H9 (cell line): Measurements from ENCODE around the gene KCTD5. TPM values are rescaled to one million over a fixed set of nuclear protein-coding genes. Genes with fewer than 3 reads are reported as not detected.
A peak's percentile ranks its signal among the peaks of the same experiment; 100 is the strongest.

Experiments
- DNase-seq: peaks from one replicate; pipeline ENCODE4 v3.0.0-alpha.2; 2017
- H2AFZ ChIP-seq: one replicate; pipeline ENCODE4 v1.6.1; 2013; ENCODE audit warnings: mild to moderate bottlenecking, low read length, control low read depth, moderate library complexity
- H2AK5ac ChIP-seq: 2 replicates; pipeline ENCODE4 v1.6.1; 2013; ENCODE audit warnings: low read length, control low read depth, mixed read lengths; ENCODE audit not compliant: insufficient read length
- H2BK120ac ChIP-seq: one replicate; pipeline ENCODE4 v1.6.1; 2013; ENCODE audit warnings: low read depth, mild to moderate bottlenecking, low read length, control low read depth, inconsistent platforms; ENCODE audit not compliant: poor library complexity, severe bottlenecking
- H2BK12ac ChIP-seq: 2 replicates; pipeline ENCODE4 v1.6.1; 2013; ENCODE audit warnings: low read length, control low read depth, mixed read lengths, low read depth; ENCODE audit not compliant: insufficient read length
- H2BK15ac ChIP-seq: 2 replicates; pipeline ENCODE4 v1.6.1; 2013; ENCODE audit warnings: low read depth, low read length, control low read depth
- H2BK20ac ChIP-seq: one replicate; pipeline ENCODE4 v1.6.1; 2013; ENCODE audit warnings: low read depth, mild to moderate bottlenecking, low read length, control low read depth, inconsistent platforms; ENCODE audit not compliant: poor library complexity, severe bottlenecking
- H2BK5ac ChIP-seq: 2 replicates; pipeline ENCODE4 v1.6.1; 2013; ENCODE audit warnings: low read length, control low read depth, mixed read lengths; ENCODE audit not compliant: insufficient read length
- H3K14ac ChIP-seq: 2 replicates; pipeline ENCODE4 v1.6.1; 2013; ENCODE audit warnings: low read length, control low read depth; ENCODE audit not compliant: insufficient read depth
- H3K18ac ChIP-seq: 2 replicates; pipeline ENCODE4 v1.6.1; 2013; ENCODE audit warnings: low read depth, mild to moderate bottlenecking, mixed read lengths, low read length, control low read depth; ENCODE audit not compliant: insufficient read length
- H3K23ac ChIP-seq: 2 replicates; pipeline ENCODE4 v1.6.1; 2013; ENCODE audit warnings: low read length, control low read depth, mixed read lengths, low read depth; ENCODE audit not compliant: insufficient read length
- H3K23me2 ChIP-seq: 2 replicates; pipeline ENCODE4 v1.6.1; 2013; ENCODE audit warnings: low read depth, mild to moderate bottlenecking, mixed read lengths, low read length, control low read depth; ENCODE audit not compliant: insufficient read length, poor library complexity, severe bottlenecking
- H3K27ac ChIP-seq: 2 replicates; pipeline ENCODE4 v1.5.1; 2013; ENCODE audit warnings: low read length, control low read depth, mixed read lengths, low read depth; ENCODE audit not compliant: insufficient read length
- H3K27me3 ChIP-seq: 2 replicates; pipeline ENCODE4 v1.6.1; 2013; ENCODE audit warnings: low read length, control low read depth, inconsistent platforms; ENCODE audit not compliant: insufficient read depth
- H3K4ac ChIP-seq: 2 replicates; pipeline ENCODE4 v1.6.1; 2013; ENCODE audit warnings: low read depth, mild to moderate bottlenecking, control low read depth, inconsistent platforms, low read length, moderate library complexity
- H3K4me1 ChIP-seq: 2 replicates; pipeline ENCODE4 v1.6.1; 2013; ENCODE audit warnings: low read length, control low read depth, inconsistent platforms; ENCODE audit not compliant: insufficient read depth
- H3K4me2 ChIP-seq: 2 replicates; pipeline ENCODE4 v1.6.1; 2013; ENCODE audit warnings: low read length, control low read depth, mixed read lengths; ENCODE audit not compliant: insufficient read length, insufficient read depth
- H3K56ac ChIP-seq: 2 replicates; pipeline ENCODE4 v1.6.1; 2013; ENCODE audit warnings: low read depth, mild to moderate bottlenecking, mixed read lengths, low read length, control low read depth; ENCODE audit not compliant: insufficient read length
- H3K79me1 ChIP-seq: 2 replicates; pipeline ENCODE4 v1.6.1; 2013; ENCODE audit warnings: low read depth, mild to moderate bottlenecking, moderate library complexity, low read length, control low read depth, inconsistent platforms; ENCODE audit not compliant: insufficient read depth, poor library complexity, severe bottlenecking
- H3K79me2 ChIP-seq: 2 replicates; pipeline ENCODE4 v1.6.1; 2013; ENCODE audit warnings: low read length, control low read depth, inconsistent platforms; ENCODE audit not compliant: insufficient read depth
- H3K9ac ChIP-seq: 2 replicates; pipeline ENCODE4 v1.6.1; 2013; ENCODE audit warnings: low read length, control low read depth, mixed read lengths; ENCODE audit not compliant: insufficient read length; ENCODE audit errors: extremely low read depth
- H3K9me3 ChIP-seq: one replicate; pipeline ENCODE4 v1.6.1; 2013; ENCODE audit warnings: low read depth, low read length, inconsistent platforms; ENCODE audit not compliant: control insufficient read depth
- H3T11ph ChIP-seq: one replicate; pipeline ENCODE4 v1.6.1; 2013; ENCODE audit warnings: mild to moderate bottlenecking, low read length, control low read depth, inconsistent platforms
- H4K20me1 ChIP-seq: one replicate; pipeline ENCODE4 v1.6.1; 2013; ENCODE audit not compliant: control insufficient read depth, insufficient read length, insufficient read depth
- H4K5ac ChIP-seq: 2 replicates; pipeline ENCODE4 v1.6.1; 2013; ENCODE audit warnings: low read depth, mild to moderate bottlenecking, mixed read lengths, low read length, control low read depth; ENCODE audit not compliant: insufficient read length
- H4K8ac ChIP-seq: replicated peaks from 2 replicates; pipeline ENCODE4 v1.6.1; 2013; ENCODE audit warnings: low read length, control low read depth, mixed read lengths, low read depth; ENCODE audit not compliant: insufficient read length
- H4K91ac ChIP-seq: 2 replicates; pipeline ENCODE4 v1.6.1; 2013; ENCODE audit warnings: low read depth, mild to moderate bottlenecking, moderate library complexity, mixed read lengths, low read length, control low read depth; ENCODE audit not compliant: insufficient read length
- H3K27ac Mint-ChIP-seq, 3 experiments: 2 replicates in 2 of 3; 3 replicates in 1 of 3; pipeline ENCODE4 v1.8.0; 2020 to 2021; ENCODE audit warnings: mixed read lengths in 3 of 3, mild to moderate bottlenecking in 1 of 3, moderate library complexity in 1 of 3
- H3K27me3 Mint-ChIP-seq: 2 replicates; pipeline ENCODE4 v1.8.0; 2021; ENCODE audit warnings: low read depth, mild to moderate bottlenecking, moderate library complexity, mixed read lengths
- H3K36me3 Mint-ChIP-seq, 3 experiments: 2 replicates in 2 of 3; 3 replicates in 1 of 3; pipeline ENCODE4 v1.8.0; 2020 to 2021; ENCODE audit warnings: low read depth in 3 of 3, mixed read lengths in 3 of 3; ENCODE audit not compliant: insufficient read depth in 1 of 3
- H3K4me1 Mint-ChIP-seq, 2 experiments: 2 replicates each; pipeline ENCODE4 v1.8.0; 2020; ENCODE audit warnings: mixed read lengths in 2 of 2
- H3K4me3 Mint-ChIP-seq, 2 experiments: 2 replicates in 1 of 2; 3 replicates in 1 of 2; pipeline ENCODE4 v1.8.0; 2020 to 2021; ENCODE audit warnings: mild to moderate bottlenecking in 2 of 2, mixed read lengths in 2 of 2, moderate library complexity in 1 of 2
- H3K9me3 Mint-ChIP-seq, 2 experiments: 2 replicates in 1 of 2; 3 replicates in 1 of 2; pipeline ENCODE4 v1.8.0; 2020; ENCODE audit warnings: mild to moderate bottlenecking in 2 of 2, mixed read lengths in 2 of 2, moderate library complexity in 1 of 2
- CTCF ChIP-seq: fragments of 200-600 bp; sonication (generic); conservative IDR thresholded peaks from 3 replicates; pipeline ENCODE4 v1.8.0; 2021; ENCODE audit warnings: antibody characterized with exemption, mild to moderate bottlenecking
- WGBS: extraction: QIAGEN DNeasy Blood & Tissue Kit; methylation state at CpG from one replicate; pipeline ENCODE4 v1.1.7; 2013; ENCODE audit warnings: missing lambda C conversion rate, low lambda C conversion rate, mixed read lengths; ENCODE audit not compliant: insufficient read length; ENCODE audit errors: extremely low coverage; 5-methylcytosine and 5-hydroxymethylcytosine counted together
- total RNA-seq: library from RNA; stranded (reverse); gene quantifications from 2 replicates; pipeline ENCODE4 v1.2.1, GENCODE V29; 2021

Gene KCTD5
- total RNA-seq, 1 experiment from 2014 or later: 39.9 TPM

- Histone ChIP-seq H3T11ph (no peak overlapping the region), H2BK12ac (no peak overlapping the region), H3K23me2 (no peaks in the 10 kb centered on the region), H3K56ac (no peak overlapping the region), H3K4me1 (no peaks in the 10 kb centered on the region), H2AK5ac (no peak overlapping the region), H3K27me3 (no peaks in the 10 kb centered on the region), H3K4me2 (no peak overlapping the region), H3K4ac (no peak overlapping the region), H4K20me1 (no peaks in the 10 kb centered on the region), H3K79me1 (no peaks in the 10 kb centered on the region), H4K8ac (no peak overlapping the region), H3K23ac (no peak overlapping the region), H4K5ac (no peak overlapping the region), H2BK120ac (no peak overlapping the region), H2BK5ac (no peak overlapping the region), H3K14ac (no peak overlapping the region), H2AFZ (no peak overlapping the region), H3K9me3 (no peaks in the 10 kb centered on the region), H3K79me2 (no peaks in the 10 kb centered on the region), H2BK15ac (no peak overlapping the region), H3K27ac (no peak overlapping the region), H4K91ac (no peak overlapping the region), H3K9ac (no peak overlapping the region), H3K18ac (no peak overlapping the region), H2BK20ac (no peak overlapping the region)
- Mint-ChIP-seq H3K27ac (peak overlapping the region in 1 of 3 experiments; percentile 61; a peak in 1 of 7 replicates), H3K4me1 (no peaks in the 10 kb centered on the region), H3K9me3 (no peaks in the 10 kb centered on the region), H3K4me3 (no peak overlapping the region), H3K27me3 (no peaks in the 10 kb centered on the region), H3K36me3 (peaks cover 0 to 16% (median 16%) of the 10 kb centered on the region in 3 experiments; a peak in 5 of 7 replicates)
- no peak for TF ChIP-seq CTCF
- DNase-seq: no peak
- no CpG with 5 or more reads among the region's 14 CpGs for WGBS
Measured at GRCh38 chr16:2708290-2708639, 25.9 kb downstream of the KCTD5 start.
